ENCODE data around the gene ALG14. TPM values are rescaled to one million over a fixed set of nuclear protein-coding genes. Genes with fewer than 3 reads are reported as not detected.
A peak's percentile ranks its signal among the peaks of the same experiment; 100 is the strongest.
"Not testable (repeated sequence)": the region's sequence is repeated elsewhere in the genome, so short reads cannot be mapped to it uniquely, and the experiment has no call there.

ALG14 gene
- total and polyA plus RNA-seq, 2 donors (not counting 1 experiment from before 2014, with no cell fraction given): 3.5 to 3.8 TPM

DNA sequence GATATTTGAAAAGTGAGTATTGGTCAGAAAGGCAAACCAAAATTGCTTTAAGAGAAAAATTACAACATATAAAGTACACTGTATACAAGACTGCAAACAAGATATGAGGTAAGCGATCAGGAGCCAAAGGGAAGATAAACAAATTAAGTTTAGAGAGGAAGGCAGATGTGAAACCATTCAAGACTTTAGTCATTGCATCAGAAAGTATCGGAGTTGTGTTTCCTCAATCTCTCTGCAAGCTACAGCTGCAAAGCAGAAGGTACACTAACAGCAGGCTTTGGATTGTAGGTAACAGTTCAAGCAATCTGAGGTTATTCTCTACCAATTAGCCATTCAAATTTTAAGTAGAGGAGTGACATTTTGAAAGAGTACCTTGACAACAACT is 23.1 kb upstream of the ALG14 start:
- Histone ChIP-seq H3K4me1 (ENCODE audit: control insufficient read depth, extremely low read depth, insufficient read depth, low read length) (no peaks in the 10 kb centered on the region), H3K79me2 (ENCODE audit: control insufficient read depth, insufficient read depth, low read length) (no peaks in the 10 kb centered on the region), H3K4me2 (ENCODE audit: extremely low read depth, insufficient read depth, low read length) (no peak overlapping the region), H3K9ac (ENCODE audit: insufficient read depth, low read length) (no peak overlapping the region), H3K4me3 (replicated peaks in 1 of 4; ENCODE audit: control extremely low read depth in 1 of 4, insufficient read depth in 1 of 4, low read depth in 3 of 4, low read length in 4 of 4) (no peak overlapping the region), H3K9me3 (ENCODE audit: control insufficient read depth, insufficient read depth, low read depth, low read length) (no peaks in the 10 kb centered on the region), H3K36me3 (ENCODE audit: control insufficient read depth, insufficient read depth, low read length) (no peaks in the 10 kb centered on the region), H4K20me1 (ENCODE audit: control insufficient read depth, extremely low read depth, insufficient read depth, low read length) (no peaks in the 10 kb centered on the region), H3K27ac (ENCODE audit: insufficient read depth, low read length) (no peak overlapping the region), H2AFZ (ENCODE audit: low read length) (no peak overlapping the region), H3K27me3 (ENCODE audit: control insufficient read depth, insufficient read depth, low read length) (no peaks in the 10 kb centered on the region)
- TF ChIP-seq EZH2 (IDR thresholded peaks at IDR 0.05; ENCODE audit: low read length, missing control alignments): no peak
- TF ChIP-seq, protein P1, sequence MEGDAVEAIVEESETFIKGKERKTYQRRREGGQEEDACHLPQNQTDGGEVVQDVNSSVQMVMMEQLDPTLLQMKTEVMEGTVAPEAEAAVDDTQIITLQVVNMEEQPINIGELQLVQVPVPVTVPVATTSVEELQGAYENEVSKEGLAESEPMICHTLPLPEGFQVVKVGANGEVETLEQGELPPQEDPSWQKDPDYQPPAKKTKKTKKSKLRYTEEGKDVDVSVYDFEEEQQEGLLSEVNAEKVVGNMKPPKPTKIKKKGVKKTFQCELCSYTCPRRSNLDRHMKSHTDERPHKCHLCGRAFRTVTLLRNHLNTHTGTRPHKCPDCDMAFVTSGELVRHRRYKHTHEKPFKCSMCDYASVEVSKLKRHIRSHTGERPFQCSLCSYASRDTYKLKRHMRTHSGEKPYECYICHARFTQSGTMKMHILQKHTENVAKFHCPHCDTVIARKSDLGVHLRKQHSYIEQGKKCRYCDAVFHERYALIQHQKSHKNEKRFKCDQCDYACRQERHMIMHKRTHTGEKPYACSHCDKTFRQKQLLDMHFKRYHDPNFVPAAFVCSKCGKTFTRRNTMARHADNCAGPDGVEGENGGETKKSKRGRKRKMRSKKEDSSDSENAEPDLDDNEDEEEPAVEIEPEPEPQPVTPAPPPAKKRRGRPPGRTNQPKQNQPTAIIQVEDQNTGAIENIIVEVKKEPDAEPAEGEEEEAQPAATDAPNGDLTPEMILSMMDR (conservative IDR thresholded peaks at IDR 0.05 in 1 of 2, IDR thresholded peaks at IDR 0.05 in 1 of 2; ENCODE audit: low read depth in 1 of 2, low read length in 2 of 2): no peak
- DNase-seq (ENCODE audit: low read depth in 2 of 2): peak in 1 of 2 donors; percentile 73

DNA sequence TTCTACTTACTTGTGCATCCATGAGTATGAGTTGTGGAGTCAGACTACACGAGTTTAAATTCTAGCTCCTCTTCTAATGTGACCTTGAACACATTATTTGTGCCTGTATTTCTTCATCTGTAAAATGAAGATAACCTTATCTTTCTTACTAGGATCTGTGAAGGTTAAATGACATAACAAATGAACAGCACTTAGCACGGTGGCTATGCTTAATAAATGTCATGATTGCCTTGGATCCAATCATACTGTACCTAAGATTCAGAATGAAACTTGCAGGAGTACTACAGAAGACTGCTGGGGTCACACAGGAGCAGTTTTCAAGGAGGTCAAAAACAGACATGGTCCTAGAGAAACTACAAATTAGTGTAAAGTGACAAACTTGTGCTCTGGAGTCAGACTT is 22.2 kb upstream of the ALG14 start:
- Histone ChIP-seq H3K9ac (ENCODE audit: insufficient read depth, low read length) (no peak overlapping the region), H3K9me3 (ENCODE audit: control insufficient read depth, insufficient read depth, low read depth, low read length) (no peaks in the 10 kb centered on the region), H3K36me3 (ENCODE audit: control insufficient read depth, insufficient read depth, low read length) (no peaks in the 10 kb centered on the region), H3K79me2 (ENCODE audit: control insufficient read depth, insufficient read depth, low read length) (no peaks in the 10 kb centered on the region), H2AFZ (ENCODE audit: low read length) (no peak overlapping the region), H4K20me1 (ENCODE audit: control insufficient read depth, extremely low read depth, insufficient read depth, low read length) (no peaks in the 10 kb centered on the region), H3K4me3 (replicated peaks in 1 of 4; ENCODE audit: control extremely low read depth in 1 of 4, insufficient read depth in 1 of 4, low read depth in 3 of 4, low read length in 4 of 4) (no peak overlapping the region), H3K27ac (ENCODE audit: insufficient read depth, low read length) (no peak overlapping the region), H3K4me2 (ENCODE audit: extremely low read depth, insufficient read depth, low read length) (no peak overlapping the region), H3K4me1 (ENCODE audit: control insufficient read depth, extremely low read depth, insufficient read depth, low read length) (no peaks in the 10 kb centered on the region), H3K27me3 (ENCODE audit: control insufficient read depth, insufficient read depth, low read length) (no peaks in the 10 kb centered on the region)
- TF ChIP-seq, protein P1 (conservative IDR thresholded peaks at IDR 0.05 in 1 of 2, IDR thresholded peaks at IDR 0.05 in 1 of 2; ENCODE audit: low read depth in 1 of 2, low read length in 2 of 2): no peak
- DNase-seq (ENCODE audit: low read depth in 2 of 2): no peak

DNA sequence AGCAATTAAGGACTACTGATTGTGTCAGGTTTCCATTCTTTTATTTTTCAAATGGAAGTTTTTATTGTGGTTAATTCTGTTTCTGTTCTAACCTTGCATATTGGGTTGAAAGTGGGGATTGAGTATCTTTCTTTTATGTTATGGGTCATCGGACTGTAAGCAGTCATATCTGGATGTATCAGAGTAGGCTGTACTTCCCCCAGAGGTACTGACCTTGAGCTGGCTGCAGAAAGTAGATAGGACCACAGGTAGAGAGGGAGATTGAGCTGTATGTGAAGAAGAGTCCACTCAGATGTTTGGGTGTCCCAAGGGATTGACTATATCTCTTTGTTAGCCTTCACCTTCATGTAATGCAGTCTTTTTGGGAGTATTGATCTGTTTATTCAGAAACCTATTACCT is 20.5 kb upstream of the ALG14 start:
- H3K9me3 ChIP-seq (ENCODE audit: control insufficient read depth, insufficient read depth, low read depth, low read length): no peaks in the 10 kb centered on the region
- no peak overlapping the region for H2AFZ ChIP-seq (ENCODE audit: low read length)
- H3K27me3 ChIP-seq (ENCODE audit: control insufficient read depth, insufficient read depth, low read length): no peaks in the 10 kb centered on the region
- TF ChIP-seq EZH2 (IDR thresholded peaks at IDR 0.05; ENCODE audit: low read length, missing control alignments): no peak
- TF ChIP-seq, protein P1 (conservative IDR thresholded peaks at IDR 0.05 in 1 of 2, IDR thresholded peaks at IDR 0.05 in 1 of 2; ENCODE audit: low read depth in 1 of 2, low read length in 2 of 2): no peak
- H3K79me2 ChIP-seq (ENCODE audit: control insufficient read depth, insufficient read depth, low read length): no peaks in the 10 kb centered on the region
- H3K9ac ChIP-seq (ENCODE audit: insufficient read depth, low read length): no peak overlapping the region
- H3K27ac ChIP-seq (ENCODE audit: insufficient read depth, low read length): no peak overlapping the region
- no peak overlapping the region for H3K4me3 ChIP-seq (replicated peaks in 1 of 4; ENCODE audit: control extremely low read depth in 1 of 4, insufficient read depth in 1 of 4, low read depth in 3 of 4, low read length in 4 of 4)
- no peak for DNase-seq (ENCODE audit: low read depth in 2 of 2)
- H4K20me1 ChIP-seq (ENCODE audit: control insufficient read depth, extremely low read depth, insufficient read depth, low read length): no peaks in the 10 kb centered on the region
- H3K4me1 ChIP-seq (ENCODE audit: control insufficient read depth, extremely low read depth, insufficient read depth, low read length): no peaks in the 10 kb centered on the region
- H3K4me2 ChIP-seq (ENCODE audit: extremely low read depth, insufficient read depth, low read length): no peak overlapping the region
- no peaks in the 10 kb centered on the region for H3K36me3 ChIP-seq (ENCODE audit: control insufficient read depth, insufficient read depth, low read length)

DNA sequence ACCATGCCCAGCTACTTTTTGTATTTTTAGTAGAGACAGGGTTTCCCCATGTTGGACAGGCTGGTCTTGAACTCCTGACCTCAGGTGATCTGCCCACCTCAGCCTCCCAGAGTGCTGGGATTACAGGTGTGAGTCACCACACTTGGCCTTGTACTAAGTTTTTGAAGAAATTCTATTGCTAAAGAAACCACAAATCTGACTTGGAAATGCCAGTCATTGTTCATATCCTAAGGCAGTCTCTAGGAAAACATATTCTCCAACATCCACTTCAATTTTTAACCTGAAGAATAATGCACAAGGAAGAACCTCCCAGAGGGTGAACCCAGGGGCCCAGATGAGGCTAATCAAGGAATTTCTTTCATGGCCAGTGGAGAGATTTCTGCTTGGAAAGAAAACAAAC is 20.1 kb upstream of the ALG14 start:
- H4K20me1 ChIP-seq (ENCODE audit: control insufficient read depth, extremely low read depth, insufficient read depth, low read length); H3K4me3 ChIP-seq (replicated peaks in 1 of 4; ENCODE audit: control extremely low read depth in 1 of 4, insufficient read depth in 1 of 4, low read depth in 3 of 4, low read length in 4 of 4); H3K79me2 ChIP-seq (ENCODE audit: control insufficient read depth, insufficient read depth, low read length); H3K27ac ChIP-seq (ENCODE audit: insufficient read depth, low read length); H3K27me3 ChIP-seq (ENCODE audit: control insufficient read depth, insufficient read depth, low read length); H3K9ac ChIP-seq (ENCODE audit: insufficient read depth, low read length); H3K9me3 ChIP-seq (ENCODE audit: control insufficient read depth, insufficient read depth, low read depth, low read length); H3K4me1 ChIP-seq (ENCODE audit: control insufficient read depth, extremely low read depth, insufficient read depth, low read length); H3K4me2 ChIP-seq (ENCODE audit: extremely low read depth, insufficient read depth, low read length); H2AFZ ChIP-seq (ENCODE audit: low read length); H3K36me3 ChIP-seq (ENCODE audit: control insufficient read depth, insufficient read depth, low read length): not testable (repeated sequence)
- DNase-seq (ENCODE audit: low read depth in 2 of 2): peak in 1 of 2 donors; percentile 46

DNA sequence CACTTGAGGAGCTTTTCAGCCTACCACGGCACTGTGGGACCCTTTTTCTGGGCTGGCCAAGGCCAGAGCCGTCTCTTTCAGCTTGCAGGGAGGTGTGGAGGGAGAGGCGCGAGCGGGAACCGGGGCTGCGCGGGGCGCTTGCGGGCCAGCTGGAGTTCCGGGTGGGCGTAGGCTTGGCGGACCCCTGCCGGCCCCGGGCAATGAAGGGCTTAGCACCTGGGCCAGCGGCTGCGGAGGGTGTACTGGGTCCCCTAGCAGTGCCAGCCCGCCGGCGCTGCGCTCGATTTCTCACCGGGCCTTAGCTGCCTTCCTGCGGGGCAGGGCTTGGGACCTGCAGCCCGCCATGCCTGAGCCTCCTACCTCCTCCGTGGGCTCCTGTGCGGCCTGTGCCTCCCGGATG is 18.5 kb upstream of the ALG14 start:
- not testable (repeated sequence) for H3K4me2 ChIP-seq (ENCODE audit: extremely low read depth, insufficient read depth, low read length); H3K27me3 ChIP-seq (ENCODE audit: control insufficient read depth, insufficient read depth, low read length); H3K4me1 ChIP-seq (ENCODE audit: control insufficient read depth, extremely low read depth, insufficient read depth, low read length); H3K9me3 ChIP-seq (ENCODE audit: control insufficient read depth, insufficient read depth, low read depth, low read length); H3K4me3 ChIP-seq (replicated peaks in 1 of 4; ENCODE audit: control extremely low read depth in 1 of 4, insufficient read depth in 1 of 4, low read depth in 3 of 4, low read length in 4 of 4); H3K36me3 ChIP-seq (ENCODE audit: control insufficient read depth, insufficient read depth, low read length); H3K27ac ChIP-seq (ENCODE audit: insufficient read depth, low read length); H4K20me1 ChIP-seq (ENCODE audit: control insufficient read depth, extremely low read depth, insufficient read depth, low read length); DNase-seq (ENCODE audit: low read depth in 2 of 2); H3K79me2 ChIP-seq (ENCODE audit: control insufficient read depth, insufficient read depth, low read length); H2AFZ ChIP-seq (ENCODE audit: low read length); H3K9ac ChIP-seq (ENCODE audit: insufficient read depth, low read length)
